Suprapubic skin (tissue), 4 donors: ENCODE results near the gene TRABD2A.
"Not testable (repeated sequence)": the region's sequence is repeated elsewhere in the genome, so short reads cannot be mapped to it uniquely, and the experiment has no call there.

Experiments used
- EP300 ChIP-seq: sonication (generic); formaldehyde crosslinking; IDR thresholded peaks from one replicate; pipeline ENCODE4 v1.6.1; 2017; ENCODE audit warnings: antibody characterized with exemption
- POLR2A ChIP-seq, 2 donors: fragments of 450-650 bp; IDR thresholded peaks; one replicate each; pipeline ENCODE4 v1.6.1; 2017; ENCODE audit warnings: antibody characterized with exemption in 2 of 2, mild to moderate bottlenecking in 2 of 2, moderate library complexity in 2 of 2
- POLR2AphosphoS5 ChIP-seq, 3 donors: sonication (generic); formaldehyde crosslinking; IDR thresholded peaks; one replicate each; pipeline ENCODE4 v1.6.1; 2017; ENCODE audit warnings: antibody characterized with exemption in 3 of 3
- TF ChIP-seq, protein P1 (sequence below), 2 donors: fragments of 200-600 bp in 1 of 2; fragments of 450-650 bp in 1 of 2; sonication (generic) in 1 of 2; IDR thresholded peaks; one replicate each; pipeline ENCODE4 v1.5.1; 2016 to 2019; ENCODE audit warnings: antibody characterized with exemption in 2 of 2, mild to moderate bottlenecking in 1 of 2, moderate library complexity in 1 of 2

DNA sequence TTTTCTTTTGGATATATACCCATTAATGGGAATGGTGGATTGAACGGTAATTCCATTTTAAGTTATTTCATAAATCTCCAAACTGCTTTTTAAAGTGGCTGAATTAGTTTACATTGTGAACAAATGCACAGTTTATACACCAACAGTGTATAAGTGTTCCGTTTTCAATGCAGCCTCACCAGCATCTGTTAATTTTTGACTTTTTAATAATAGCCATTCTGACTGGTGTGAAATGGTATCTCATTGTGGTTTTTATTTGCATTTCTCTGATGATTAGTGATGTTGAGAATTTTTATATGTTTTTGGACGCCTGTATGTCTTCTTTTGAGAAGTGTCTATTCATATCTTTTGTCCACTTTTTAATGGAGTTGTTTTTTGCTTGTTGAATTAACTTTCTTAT, 107.3 kb downstream of the TRABD2A start:
- TF ChIP-seq, protein P1, sequence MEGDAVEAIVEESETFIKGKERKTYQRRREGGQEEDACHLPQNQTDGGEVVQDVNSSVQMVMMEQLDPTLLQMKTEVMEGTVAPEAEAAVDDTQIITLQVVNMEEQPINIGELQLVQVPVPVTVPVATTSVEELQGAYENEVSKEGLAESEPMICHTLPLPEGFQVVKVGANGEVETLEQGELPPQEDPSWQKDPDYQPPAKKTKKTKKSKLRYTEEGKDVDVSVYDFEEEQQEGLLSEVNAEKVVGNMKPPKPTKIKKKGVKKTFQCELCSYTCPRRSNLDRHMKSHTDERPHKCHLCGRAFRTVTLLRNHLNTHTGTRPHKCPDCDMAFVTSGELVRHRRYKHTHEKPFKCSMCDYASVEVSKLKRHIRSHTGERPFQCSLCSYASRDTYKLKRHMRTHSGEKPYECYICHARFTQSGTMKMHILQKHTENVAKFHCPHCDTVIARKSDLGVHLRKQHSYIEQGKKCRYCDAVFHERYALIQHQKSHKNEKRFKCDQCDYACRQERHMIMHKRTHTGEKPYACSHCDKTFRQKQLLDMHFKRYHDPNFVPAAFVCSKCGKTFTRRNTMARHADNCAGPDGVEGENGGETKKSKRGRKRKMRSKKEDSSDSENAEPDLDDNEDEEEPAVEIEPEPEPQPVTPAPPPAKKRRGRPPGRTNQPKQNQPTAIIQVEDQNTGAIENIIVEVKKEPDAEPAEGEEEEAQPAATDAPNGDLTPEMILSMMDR (IDR thresholded peaks at IDR 0.05) = not testable (repeated sequence)
- not testable (repeated sequence) for TF ChIP-seq POLR2AphosphoS5 (IDR thresholded peaks at IDR 0.05); POLR2A (IDR thresholded peaks at IDR 0.05); EP300
